Choroid plexus epithelial cell (primary cell): ENCODE results near the gene BRD4.
A peak's percentile ranks its signal among the peaks of the same experiment; 100 is the strongest.
"Not testable (repeated sequence)": the region's sequence is repeated elsewhere in the genome, so short reads cannot be mapped to it uniquely, and the experiment has no call there.

Experiments used
- DNase-seq: peaks from one replicate; pipeline ENCODE4 v3.0.0-alpha.2; 2010; ENCODE audit warnings: low read depth
- H3K4me3 ChIP-seq: 2 replicates; pipeline ENCODE4 v1.5.1; 2011; ENCODE audit warnings: low read depth, mild to moderate bottlenecking, control low read depth, low read length, moderate library complexity
- TF ChIP-seq, protein P1 (sequence below): conservative IDR thresholded peaks from 2 replicates; pipeline ENCODE4 v1.5.1; 2011; ENCODE audit warnings: low read depth, mild to moderate bottlenecking, control low read depth, inconsistent platforms, low read length, moderate library complexity

Gene BRD4

DNA sequence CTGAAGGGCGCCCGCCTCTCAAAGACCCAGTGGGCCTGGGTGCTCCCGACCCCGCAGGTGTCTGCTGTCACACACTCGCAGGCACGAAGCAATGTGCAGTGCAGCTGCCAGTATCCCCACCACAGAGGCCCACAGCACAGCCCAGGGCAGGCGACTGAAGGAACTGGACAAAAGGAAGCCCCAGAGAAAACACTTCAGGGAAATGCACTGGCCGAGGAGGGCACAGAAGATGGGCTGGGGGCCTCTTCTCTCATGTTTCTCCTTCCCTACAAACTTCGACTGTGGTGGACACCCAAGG lies 37.2 kb upstream of the BRD4 start:
- TF ChIP-seq, protein P1, sequence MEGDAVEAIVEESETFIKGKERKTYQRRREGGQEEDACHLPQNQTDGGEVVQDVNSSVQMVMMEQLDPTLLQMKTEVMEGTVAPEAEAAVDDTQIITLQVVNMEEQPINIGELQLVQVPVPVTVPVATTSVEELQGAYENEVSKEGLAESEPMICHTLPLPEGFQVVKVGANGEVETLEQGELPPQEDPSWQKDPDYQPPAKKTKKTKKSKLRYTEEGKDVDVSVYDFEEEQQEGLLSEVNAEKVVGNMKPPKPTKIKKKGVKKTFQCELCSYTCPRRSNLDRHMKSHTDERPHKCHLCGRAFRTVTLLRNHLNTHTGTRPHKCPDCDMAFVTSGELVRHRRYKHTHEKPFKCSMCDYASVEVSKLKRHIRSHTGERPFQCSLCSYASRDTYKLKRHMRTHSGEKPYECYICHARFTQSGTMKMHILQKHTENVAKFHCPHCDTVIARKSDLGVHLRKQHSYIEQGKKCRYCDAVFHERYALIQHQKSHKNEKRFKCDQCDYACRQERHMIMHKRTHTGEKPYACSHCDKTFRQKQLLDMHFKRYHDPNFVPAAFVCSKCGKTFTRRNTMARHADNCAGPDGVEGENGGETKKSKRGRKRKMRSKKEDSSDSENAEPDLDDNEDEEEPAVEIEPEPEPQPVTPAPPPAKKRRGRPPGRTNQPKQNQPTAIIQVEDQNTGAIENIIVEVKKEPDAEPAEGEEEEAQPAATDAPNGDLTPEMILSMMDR: no peak
- no peak overlapping the region for H3K4me3 ChIP-seq
- DNase-seq: no peak

DNA sequence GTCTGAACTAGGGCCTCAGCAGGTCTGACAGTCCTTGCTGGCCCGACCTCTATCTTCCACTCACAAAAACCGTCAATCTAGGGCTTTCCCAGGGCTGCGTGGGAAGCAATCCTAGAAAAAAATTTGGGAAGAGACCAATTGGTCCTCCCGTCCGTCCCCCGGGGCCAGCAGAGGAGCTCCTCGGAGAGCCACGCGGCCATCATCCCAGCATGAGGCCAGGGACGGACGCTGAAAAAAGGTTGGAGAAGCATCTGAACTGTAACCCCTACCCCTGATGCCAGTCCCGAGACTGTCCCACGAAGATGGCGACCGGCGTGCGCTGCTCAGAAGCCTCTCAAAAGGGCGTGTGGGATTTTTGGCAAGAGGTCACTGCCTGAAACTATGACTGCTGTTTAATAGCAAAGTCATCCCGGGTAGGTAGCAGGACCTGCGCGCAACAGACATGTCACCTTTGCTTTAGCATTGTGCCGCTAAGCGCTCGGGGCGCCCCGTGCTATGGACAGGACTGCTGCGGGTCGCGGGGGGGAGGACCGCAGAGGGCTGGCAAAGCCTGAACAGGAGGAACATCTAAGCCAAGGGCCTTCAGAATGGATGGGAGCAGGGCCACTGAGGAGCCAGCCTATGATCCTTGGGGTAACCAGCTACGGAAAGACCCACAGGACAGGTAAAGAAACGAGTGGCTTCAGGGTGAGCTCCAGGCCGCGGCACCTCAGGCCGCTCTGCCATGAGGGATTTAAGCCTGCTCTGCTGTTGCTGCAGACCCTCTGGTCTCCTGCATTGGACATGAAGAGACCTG lies 36.7 kb upstream of the BRD4 start:
- TF ChIP-seq, protein P1: no peak
- DNase-seq: no peak
- no peak overlapping the region for H3K4me3 ChIP-seq

DNA sequence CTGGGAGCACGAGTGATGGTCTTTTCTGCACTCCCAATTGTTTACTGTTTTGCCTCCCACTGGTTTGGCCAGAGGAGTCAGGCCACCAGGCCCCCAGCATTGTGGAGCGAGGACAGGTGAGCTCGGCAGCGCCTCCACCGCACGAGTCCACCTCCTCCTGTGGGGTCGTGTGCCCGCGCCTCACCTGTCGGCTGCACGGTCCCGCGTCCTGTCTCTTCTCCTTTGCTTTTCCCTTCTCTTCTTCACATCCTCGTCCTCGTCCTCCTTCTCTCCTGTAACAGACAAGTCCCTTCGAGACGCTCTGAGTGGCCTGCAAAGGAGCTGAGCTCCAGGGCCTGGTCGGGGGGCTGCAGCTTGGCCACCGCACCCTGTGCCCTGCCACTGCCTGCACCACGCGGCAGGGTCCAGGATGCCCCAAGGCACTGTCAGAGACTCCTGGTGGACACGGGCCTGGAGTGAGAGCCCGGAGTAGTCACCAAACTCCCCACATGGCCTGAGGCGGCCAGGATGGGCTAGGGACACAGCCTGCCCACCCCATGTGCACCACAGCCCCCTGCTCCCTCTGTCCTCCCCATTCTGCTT lies 35.8 kb upstream of the BRD4 start:
- no peak for DNase-seq
- H3K4me3 ChIP-seq: no peak overlapping the region
- TF ChIP-seq, protein P1: no peak

DNA sequence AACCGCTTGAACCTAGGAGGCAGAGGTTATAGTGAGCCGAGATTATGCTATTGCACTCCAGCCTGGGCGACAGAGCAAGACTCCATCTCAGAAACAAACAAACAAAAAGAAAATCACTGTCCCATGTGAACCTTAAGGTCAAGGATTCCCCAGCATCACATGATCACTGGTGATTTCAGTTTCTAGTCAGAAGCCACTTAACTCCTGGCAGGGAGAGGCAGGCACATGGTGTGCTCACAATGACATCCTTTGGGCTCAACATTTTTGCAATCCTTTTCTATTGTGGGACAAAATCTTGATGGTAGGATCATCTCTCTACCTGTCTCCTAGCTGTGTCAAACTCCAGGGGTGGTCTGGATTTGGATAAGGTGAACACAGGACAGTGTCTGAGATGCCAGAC lies 35.1 kb upstream of the BRD4 start:
- TF ChIP-seq, protein P1: no peak
- DNase-seq: no peak
- H3K4me3 ChIP-seq: no peak overlapping the region

DNA sequence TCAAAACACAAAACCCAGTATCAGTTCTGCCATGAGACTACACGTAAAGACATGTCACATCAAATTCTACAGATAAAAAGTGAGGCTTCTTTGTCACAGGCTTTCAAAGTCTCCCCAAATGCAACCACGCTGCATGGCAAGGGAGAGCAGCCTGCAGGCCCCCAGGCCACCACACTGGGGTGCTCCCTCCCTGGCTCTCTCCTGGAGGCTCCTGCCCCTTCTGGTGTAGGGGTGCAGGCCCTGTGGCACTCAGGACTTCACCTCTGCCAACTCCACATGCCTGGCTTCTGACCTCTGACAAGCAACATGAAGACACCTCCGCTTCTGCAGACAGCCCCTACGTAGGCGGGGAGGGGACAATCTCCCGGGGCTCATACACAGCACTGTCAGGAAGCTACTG lies 32.9 kb upstream of the BRD4 start:
- no peak for DNase-seq
- TF ChIP-seq, protein P1: peak; percentile 18
- no peak overlapping the region for H3K4me3 ChIP-seq

DNA sequence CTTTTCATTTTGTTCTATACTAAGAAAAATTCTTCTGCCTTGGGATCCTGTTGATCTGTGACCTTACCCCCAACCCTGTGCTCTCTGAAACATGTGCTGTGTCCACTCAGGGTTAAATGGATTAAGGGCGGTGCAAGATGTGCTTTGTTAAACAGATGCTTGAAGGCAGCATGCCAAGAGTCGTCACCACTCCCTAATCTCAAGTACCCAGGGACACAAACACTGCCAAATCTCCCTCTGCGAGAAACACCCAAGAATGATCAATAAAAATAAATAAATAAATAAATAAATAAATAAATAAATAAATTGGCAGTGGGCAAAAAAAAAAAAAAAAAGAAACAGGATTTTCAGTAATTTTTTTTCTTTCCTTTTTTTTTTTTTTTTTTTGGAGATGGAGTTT lies 31.5 kb upstream of the BRD4 start:
- DNase-seq, H3K4me3 ChIP-seq: not testable (repeated sequence)

DNA sequence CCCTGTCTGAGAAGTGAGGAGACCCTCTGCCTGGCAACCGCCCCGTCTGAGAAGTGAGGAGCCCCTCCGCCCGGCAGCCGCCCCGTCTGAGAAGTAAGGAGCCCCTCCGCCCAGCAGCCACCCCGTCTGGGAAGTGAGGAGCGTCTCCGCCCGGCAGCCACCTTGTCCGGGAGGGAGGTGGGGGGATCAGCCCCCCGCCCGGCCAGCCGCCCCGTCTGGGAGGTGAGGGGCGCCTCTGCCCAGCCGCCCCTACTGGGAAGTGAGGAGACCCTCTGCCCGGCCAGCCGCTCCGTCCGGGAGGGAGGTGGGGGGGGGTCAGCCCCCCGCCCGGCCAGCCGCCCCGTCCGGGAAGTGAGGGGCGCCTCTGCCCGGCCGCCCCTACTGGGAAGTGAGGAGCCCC lies 30.7 kb upstream of the BRD4 start:
- not testable (repeated sequence) for H3K4me3 ChIP-seq, DNase-seq

DNA sequence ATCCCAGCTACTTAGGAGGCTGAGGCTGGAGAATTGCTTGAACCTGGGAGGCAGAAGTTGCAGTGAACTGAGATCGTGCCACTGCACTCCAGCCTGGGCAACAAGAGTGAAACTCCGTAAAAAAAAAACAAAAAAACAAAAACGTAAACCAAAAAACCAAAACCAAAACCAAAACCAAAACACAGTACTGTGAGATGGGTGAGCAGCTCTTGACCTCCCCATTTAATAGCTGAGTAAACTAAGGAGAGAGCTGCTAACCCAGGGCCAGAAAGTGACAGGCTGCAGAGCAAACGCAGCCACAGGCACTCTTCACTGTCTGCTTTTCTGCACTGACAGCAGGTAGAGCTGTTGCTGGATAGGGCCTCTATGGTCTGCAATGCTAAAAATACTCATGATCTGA lies 27.7 kb upstream of the BRD4 start:
- DNase-seq, H3K4me3 ChIP-seq: not testable (repeated sequence)

DNA sequence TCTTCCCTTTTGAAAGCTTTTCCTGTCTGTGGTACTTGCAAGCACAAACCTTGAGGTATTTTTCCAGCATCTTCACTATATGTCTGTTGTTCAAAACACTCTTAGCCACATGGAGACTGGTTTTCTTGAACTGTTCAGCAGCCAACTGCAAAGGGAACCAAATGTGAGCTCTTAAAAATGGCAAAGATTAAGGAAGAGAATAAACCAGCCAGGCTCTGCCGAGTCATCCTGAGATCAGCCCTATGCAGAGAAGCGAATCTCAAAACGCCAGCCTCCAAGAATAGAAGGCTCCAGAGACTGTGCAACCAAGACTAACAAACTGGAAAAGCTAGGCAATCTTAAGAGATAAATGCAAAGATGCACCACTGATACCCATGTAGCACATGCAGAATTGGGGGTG lies 26.6 kb upstream of the BRD4 start:
- TF ChIP-seq, protein P1: no peak
- no peak overlapping the region for H3K4me3 ChIP-seq
- DNase-seq: no peak
